ENCODE results near the gene SVOP. TPM values are rescaled to one million over a fixed set of nuclear protein-coding genes. Genes with fewer than 3 reads are reported as not detected.
"Not testable (repeated sequence)": the region's sequence is repeated elsewhere in the genome, so short reads cannot be mapped to it uniquely, and the experiment has no call there.

SVOP gene
- total RNA-seq, 4 donors from 2014 or later = not detected

GRCh38 chr12:108995370-108995992 is 25.4 kb downstream of the SVOP start:
- Histone ChIP-seq H3K27me3 (no peaks in the 10 kb centered on the region), H3K36me3 (no peaks in the 10 kb centered on the region), H3K9me3 (no peaks in the 10 kb centered on the region), H3K4me1 (no peaks in the 10 kb centered on the region), H3K27ac (no peak overlapping the region), H3K4me3 (no peak overlapping the region)
- 93 to 95% methylated on average over 6 of the region's 6 CpGs for WGBS, 2 donors
- no peak for DNase-seq (ENCODE audit: low spot score in 2 of 2)
- TF ChIP-seq EP300 (IDR thresholded peaks at IDR 0.05) (no peak), CTCF (IDR thresholded peaks at IDR 0.05) (no peak), POLR2A (IDR thresholded peaks at IDR 0.05) (no peak)

- not testable (repeated sequence) for H3K27ac ChIP-seq; H3K27me3 ChIP-seq; DNase-seq (ENCODE audit: low spot score in 2 of 2); H3K4me3 ChIP-seq; H3K36me3 ChIP-seq; H3K9me3 ChIP-seq; H3K4me1 ChIP-seq
- WGBS, 2 donors = 54% methylated on average over 5 of the region's 5 CpGs
These were observed 30.8 kb downstream of the SVOP start for GRCh38 chr12:108990103-108990502.

- WGBS, 2 donors = 35 to 48% methylated on average over 5 of the region's 5 CpGs
- Histone ChIP-seq H3K9me3 (no peaks in the 10 kb centered on the region), H3K36me3 (no peaks in the 10 kb centered on the region), H3K27ac (no peak overlapping the region), H3K27me3 (no peaks in the 10 kb centered on the region), H3K4me3 (no peak overlapping the region), H3K4me1 (no peaks in the 10 kb centered on the region)
- TF ChIP-seq POLR2A (IDR thresholded peaks at IDR 0.05) (no peak), EP300 (IDR thresholded peaks at IDR 0.05) (no peak), CTCF (IDR thresholded peaks at IDR 0.05) (no peak)
- no peak for DNase-seq (ENCODE audit: low spot score in 2 of 2)
These were observed 31.5 kb downstream of the SVOP start for GRCh38 chr12:108989376-108989775.

GRCh38 chr12:108985750-108986149 is 35.1 kb downstream of the SVOP start:
- H3K4me1 ChIP-seq = no peaks in the 10 kb centered on the region
- TF ChIP-seq EP300 (IDR thresholded peaks at IDR 0.05) (no peak), POLR2A (IDR thresholded peaks at IDR 0.05) (no peak)
- DNase-seq (ENCODE audit: low spot score in 2 of 2) = no peak
- 49 to 51% methylated on average over 2 of the region's 2 CpGs for WGBS, 2 donors
- no peaks in the 10 kb centered on the region for H3K27me3 ChIP-seq
- H3K27ac ChIP-seq = no peak overlapping the region
- H3K4me3 ChIP-seq = no peak overlapping the region
- no peaks in the 10 kb centered on the region for H3K36me3 ChIP-seq
- H3K9me3 ChIP-seq = no peaks in the 10 kb centered on the region

GRCh38 chr12:108983227-108983626 is 37.6 kb downstream of the SVOP start:
- Histone ChIP-seq H3K36me3 (no peaks in the 10 kb centered on the region), H3K4me1 (no peaks in the 10 kb centered on the region), H3K9me3 (no peaks in the 10 kb centered on the region), H3K27me3 (no peaks in the 10 kb centered on the region), H3K4me3 (no peak overlapping the region), H3K27ac (no peak overlapping the region)
- DNase-seq (ENCODE audit: low spot score in 2 of 2) = no peak
- 77 to 89% methylated on average over 1 of the region's 1 CpG for WGBS, 2 donors
- no peak for TF ChIP-seq CTCF (IDR thresholded peaks at IDR 0.05)
- no peak for TF ChIP-seq POLR2A (IDR thresholded peaks at IDR 0.05)
- TF ChIP-seq EP300 (IDR thresholded peaks at IDR 0.05) = no peak

GRCh38 chr12:108982621-108983219 is 38.1 kb downstream of the SVOP start:
- Histone ChIP-seq H3K27ac (no peak overlapping the region), H3K36me3 (no peaks in the 10 kb centered on the region), H3K4me3 (no peak overlapping the region), H3K4me1 (no peaks in the 10 kb centered on the region), H3K27me3 (no peaks in the 10 kb centered on the region), H3K9me3 (no peaks in the 10 kb centered on the region)
- no peak for DNase-seq (ENCODE audit: low spot score in 2 of 2)
- TF ChIP-seq CTCF (IDR thresholded peaks at IDR 0.05) = no peak
- TF ChIP-seq POLR2A (IDR thresholded peaks at IDR 0.05) = no peak
- no peak for TF ChIP-seq EP300 (IDR thresholded peaks at IDR 0.05)

Data from tibial nerve (tissue), 4 donors.